ENCODE data around the gene RFFL.
"Not testable (repeated sequence)": the region's sequence is repeated elsewhere in the genome, so short reads cannot be mapped to it uniquely, and the experiment has no call there.

The RFFL gene

GRCh38 chr17:35046245-35046644 is 17.3 kb downstream of the RFFL start:
- no peak for FAIRE-seq

- not testable (repeated sequence) for FAIRE-seq
These were observed 18.0 kb downstream of the RFFL start for GRCh38 chr17:35045458-35045979.

- FAIRE-seq = no peak
These were observed 19.3 kb downstream of the RFFL start for GRCh38 chr17:35044181-35044580.

- FAIRE-seq = no peak
These were observed 22.1 kb downstream of the RFFL start for GRCh38 chr17:35041390-35041789.

- no peak for FAIRE-seq
These were observed 25.1 kb downstream of the RFFL start for GRCh38 chr17:35038453-35038852.

GRCh38 chr17:35030780-35031179 is 32.7 kb downstream of the RFFL start:
- FAIRE-seq = no peak

GRCh38 chr17:35028531-35029262 is 34.8 kb downstream of the RFFL start:
- FAIRE-seq = no peak

GRCh38 chr17:35028097-35028496 is 35.4 kb downstream of the RFFL start:
- not testable (repeated sequence) for FAIRE-seq

- FAIRE-seq = no peak
These were observed 38.0 kb downstream of the RFFL start for GRCh38 chr17:35025541-35025940.

- no peak for FAIRE-seq
These were observed 40.0 kb downstream of the RFFL start for GRCh38 chr17:35023538-35023937.

GRCh38 chr17:35022536-35023063 is 40.9 kb downstream of the RFFL start:
- FAIRE-seq = no peak

- no peak for FAIRE-seq
These were observed 41.8 kb downstream of the RFFL start for GRCh38 chr17:35021520-35022380.

GRCh38 chr17:35019386-35020179 is 43.9 kb downstream of the RFFL start:
- FAIRE-seq = no peak

GRCh38 chr17:35018814-35019213 is 44.7 kb downstream of the RFFL start:
- no peak for FAIRE-seq

- FAIRE-seq = no peak
These were observed 46.5 kb downstream of the RFFL start for GRCh38 chr17:35017021-35017420.

GRCh38 chr17:35016369-35016768 is 47.1 kb downstream of the RFFL start:
- no peak for FAIRE-seq

- FAIRE-seq = no peak
These were observed 51.8 kb downstream of the RFFL start for GRCh38 chr17:35011671-35012216.

GRCh38 chr17:35010093-35010492 is 53.4 kb downstream of the RFFL start:
- FAIRE-seq = no peak

GRCh38 chr17:35006961-35007360 is 56.5 kb downstream of the RFFL start:
- FAIRE-seq = no peak

- no peak for FAIRE-seq
These were observed 57.2 kb downstream of the RFFL start for GRCh38 chr17:35006345-35006744.

GRCh38 chr17:35003778-35004177 is 59.7 kb downstream of the RFFL start:
- FAIRE-seq = no peak

- no peak for FAIRE-seq
These were observed 60.5 kb downstream of the RFFL start for GRCh38 chr17:35002876-35003551.
